OCI-LY1 (cell line): Measurements from ENCODE around the gene RBM38.

Source experiments
- H2AFZ ChIP-seq: fragments of 200-600 bp; sonication (generic), shearing (Covaris generic); 2 replicates; pipeline ENCODE4 v1.6.0; 2014; ENCODE audit warnings: antibody characterized with exemption, mild to moderate bottlenecking, low read length
- H3F3A ChIP-seq: fragments of 200-600 bp; sonication (generic), shearing (Covaris generic); 2 replicates; pipeline ENCODE4 v1.6.0; 2014; ENCODE audit warnings: mild to moderate bottlenecking, antibody characterized with exemption, low read length, moderate library complexity; ENCODE audit not compliant: insufficient read depth
- H3K27ac ChIP-seq: fragments of 200-600 bp; sonication (generic); 2 replicates; pipeline ENCODE4 v1.5.1; 2014; ENCODE audit warnings: low read length, mixed run types, mild to moderate bottlenecking, low read depth; ENCODE audit not compliant: poor library complexity, severe bottlenecking
- H3K27me3 ChIP-seq: fragments of 200-600 bp; sonication (generic); 2 replicates; pipeline ENCODE4 v1.6.0; 2014; ENCODE audit warnings: antibody characterized with exemption, mild to moderate bottlenecking, low read length, moderate library complexity; ENCODE audit not compliant: insufficient read depth
- H3K36me3 ChIP-seq: fragments of 200-600 bp; sonication (generic); 2 replicates; pipeline ENCODE4 v1.6.1; 2014; ENCODE audit warnings: mild to moderate bottlenecking, antibody characterized with exemption, low read length, moderate library complexity, mixed read lengths; ENCODE audit not compliant: insufficient read depth
- H3K4me1 ChIP-seq: fragments of 200-600 bp; sonication (generic); 2 replicates; pipeline ENCODE4 v1.5.1; 2014; ENCODE audit warnings: mild to moderate bottlenecking, low read length, moderate library complexity; ENCODE audit not compliant: insufficient read depth, severe bottlenecking
- H3K4me2 ChIP-seq: fragments of 200-600 bp; sonication (generic), shearing (Covaris generic); 2 replicates; pipeline ENCODE4 v1.6.1; 2014; ENCODE audit warnings: low read length
- H3K4me3 ChIP-seq: fragments of 200-600 bp; sonication (generic); 2 replicates; pipeline ENCODE4 v1.5.1; 2014; ENCODE audit warnings: low read length, low read depth, mild to moderate bottlenecking, mixed read lengths; ENCODE audit not compliant: poor library complexity, severe bottlenecking
- H3K79me2 ChIP-seq: fragments of 200-600 bp; shearing (Covaris generic); 2 replicates; pipeline ENCODE4 v1.6.1; 2016; ENCODE audit warnings: mixed run types, low read length, mixed read lengths; ENCODE audit not compliant: insufficient read depth
- H3K9ac ChIP-seq: fragments of 200-600 bp; sonication (generic), shearing (Covaris generic); 2 replicates; pipeline ENCODE4 v1.6.1; 2014; ENCODE audit warnings: mild to moderate bottlenecking, low read length, mixed read lengths
- H3K9me2 ChIP-seq: fragments of 200-600 bp; sonication (generic), shearing (Covaris generic); 2 replicates; pipeline ENCODE4 v1.6.1; 2014; ENCODE audit warnings: low read depth, mild to moderate bottlenecking, low read length, mixed read lengths
- H3K9me3 ChIP-seq: fragments of 200-600 bp; shearing (Covaris generic); 2 replicates; pipeline ENCODE4 v1.6.1; 2014; ENCODE audit warnings: low read length, mixed read lengths
- H4K20me1 ChIP-seq: fragments of 200-600 bp; sonication (generic), shearing (Covaris generic); 2 replicates; pipeline ENCODE4 v1.6.0; 2016; ENCODE audit warnings: mild to moderate bottlenecking, low read length; ENCODE audit not compliant: insufficient read depth
- EZH2 ChIP-seq: fragments of 200-600 bp; sonication (generic), shearing (Covaris generic); IDR thresholded peaks from 2 replicates; pipeline ENCODE4 v1.8.0; 2017; ENCODE audit warnings: borderline replicate concordance, mixed run types, mild to moderate bottlenecking, antibody characterized with exemption, low read length, moderate library complexity, mixed read lengths
- TF ChIP-seq, protein P1 (sequence below): fragments of 200-600 bp; sonication (generic), shearing (Covaris generic); IDR thresholded peaks from 2 replicates; pipeline ENCODE4 v1.5.1; 2017; ENCODE audit warnings: mild to moderate bottlenecking, antibody characterized with exemption, low read length, moderate library complexity, mixed read lengths

Gene RBM38

DNA sequence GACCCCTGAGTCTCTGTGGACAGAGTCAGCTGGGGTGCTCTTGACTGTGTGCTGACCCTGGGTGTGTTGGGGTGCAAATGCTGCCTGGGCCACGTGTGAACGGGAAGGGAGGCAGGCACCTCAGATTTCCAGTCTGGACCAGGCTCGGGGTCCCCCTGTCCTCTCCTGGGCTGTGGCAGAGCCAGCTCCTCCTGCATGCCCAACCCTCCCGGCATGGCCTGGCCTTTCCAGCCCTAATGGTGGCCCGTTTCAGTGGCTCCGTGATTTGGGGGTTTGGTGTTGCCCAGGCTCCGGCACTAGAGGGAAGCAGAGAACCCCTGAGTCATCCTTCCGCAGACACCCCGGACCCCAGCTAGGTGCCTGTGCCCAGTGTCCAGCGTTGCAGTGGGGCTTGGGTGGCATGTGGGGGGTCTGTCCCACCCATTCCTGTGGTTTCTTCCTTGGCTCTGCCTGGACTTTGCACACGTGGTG lies 9.1 kb downstream of the RBM38 start:
- H3K4me3 ChIP-seq, result peak overlapping the region; percentile 74
- H3F3A ChIP-seq, result peaks cover 14% of the 10 kb centered on the region; the same call in 1 of the 2 replicates
- H4K20me1 ChIP-seq, result no peaks in the 10 kb centered on the region
- H3K27me3 ChIP-seq, result no peaks in the 10 kb centered on the region
- peak overlapping the region; percentile 95 for H3K4me2 ChIP-seq
- H2AFZ ChIP-seq, result no peak overlapping the region
- peaks cover 65% of the 10 kb centered on the region for H3K4me1 ChIP-seq
- peak overlapping the region; percentile 97 for H3K27ac ChIP-seq
- H3K79me2 ChIP-seq, result peaks cover 9% of the 10 kb centered on the region
- H3K9ac ChIP-seq, result peak overlapping the region; percentile 89
- H3K36me3 ChIP-seq, result peaks cover 95% of the 10 kb centered on the region
- TF ChIP-seq, protein P1, sequence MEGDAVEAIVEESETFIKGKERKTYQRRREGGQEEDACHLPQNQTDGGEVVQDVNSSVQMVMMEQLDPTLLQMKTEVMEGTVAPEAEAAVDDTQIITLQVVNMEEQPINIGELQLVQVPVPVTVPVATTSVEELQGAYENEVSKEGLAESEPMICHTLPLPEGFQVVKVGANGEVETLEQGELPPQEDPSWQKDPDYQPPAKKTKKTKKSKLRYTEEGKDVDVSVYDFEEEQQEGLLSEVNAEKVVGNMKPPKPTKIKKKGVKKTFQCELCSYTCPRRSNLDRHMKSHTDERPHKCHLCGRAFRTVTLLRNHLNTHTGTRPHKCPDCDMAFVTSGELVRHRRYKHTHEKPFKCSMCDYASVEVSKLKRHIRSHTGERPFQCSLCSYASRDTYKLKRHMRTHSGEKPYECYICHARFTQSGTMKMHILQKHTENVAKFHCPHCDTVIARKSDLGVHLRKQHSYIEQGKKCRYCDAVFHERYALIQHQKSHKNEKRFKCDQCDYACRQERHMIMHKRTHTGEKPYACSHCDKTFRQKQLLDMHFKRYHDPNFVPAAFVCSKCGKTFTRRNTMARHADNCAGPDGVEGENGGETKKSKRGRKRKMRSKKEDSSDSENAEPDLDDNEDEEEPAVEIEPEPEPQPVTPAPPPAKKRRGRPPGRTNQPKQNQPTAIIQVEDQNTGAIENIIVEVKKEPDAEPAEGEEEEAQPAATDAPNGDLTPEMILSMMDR, result peak; percentile 47
- no peak for TF ChIP-seq EZH2
- H3K9me2 ChIP-seq, result no peaks in the 10 kb centered on the region
- H3K9me3 ChIP-seq, result no peaks in the 10 kb centered on the region

DNA sequence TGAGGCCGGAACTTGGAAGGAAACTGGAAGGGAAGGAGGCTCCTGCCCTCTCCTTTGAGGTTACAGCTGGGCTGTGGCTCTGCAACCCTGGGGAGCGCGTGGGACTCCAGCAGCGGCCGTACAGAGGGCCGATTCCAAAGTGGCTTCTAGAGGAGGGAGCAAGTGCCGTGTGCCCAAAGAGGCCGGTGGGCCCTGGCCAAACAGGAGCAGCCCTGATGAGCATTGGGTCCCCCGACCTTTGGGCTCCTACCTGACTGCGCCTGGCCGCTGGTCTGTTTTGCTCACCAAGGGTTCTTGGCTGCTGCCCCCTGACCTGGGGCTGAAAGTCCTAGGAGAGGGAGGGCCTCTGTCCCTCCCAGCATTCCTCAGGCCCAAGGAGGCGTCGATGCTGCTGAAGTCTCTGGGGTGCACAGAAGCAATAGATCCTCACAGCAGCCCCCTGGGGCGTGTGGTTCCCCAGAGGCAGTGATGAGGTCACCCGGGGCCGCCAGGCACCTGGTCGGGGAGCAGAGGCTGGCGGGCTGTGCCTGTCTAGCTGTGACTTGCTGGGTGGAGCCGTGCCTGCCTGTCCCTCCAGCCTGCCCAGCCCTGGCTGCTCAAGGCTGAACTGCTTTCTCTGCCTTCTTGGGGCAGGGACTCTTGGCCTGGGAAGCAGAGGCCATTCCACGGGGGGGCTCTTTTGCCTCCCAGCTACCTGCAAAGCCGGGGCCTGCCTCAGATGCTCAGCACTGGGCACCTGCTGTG lies 9.8 kb downstream of the RBM38 start:
- Histone ChIP-seq H3K9me2 (no peaks in the 10 kb centered on the region), H3K27me3 (no peaks in the 10 kb centered on the region), H3K9ac (peak overlapping the region; percentile 89; the same call in 1 of the 2 replicates), H3K4me3 (peak overlapping the region; percentile 74), H4K20me1 (no peaks in the 10 kb centered on the region), H3K4me2 (peak overlapping the region; percentile 95), H3K79me2 (peaks cover 9% of the 10 kb centered on the region), H3K27ac (peak overlapping the region; percentile 97), H3F3A (peaks cover 17% of the 10 kb centered on the region; the same call in 1 of the 2 replicates), H3K36me3 (peaks cover 95% of the 10 kb centered on the region), H3K9me3 (no peaks in the 10 kb centered on the region), H2AFZ (no peak overlapping the region), H3K4me1 (peaks cover 57% of the 10 kb centered on the region)
- TF ChIP-seq, protein P1, result no peak
- no peak for TF ChIP-seq EZH2

DNA sequence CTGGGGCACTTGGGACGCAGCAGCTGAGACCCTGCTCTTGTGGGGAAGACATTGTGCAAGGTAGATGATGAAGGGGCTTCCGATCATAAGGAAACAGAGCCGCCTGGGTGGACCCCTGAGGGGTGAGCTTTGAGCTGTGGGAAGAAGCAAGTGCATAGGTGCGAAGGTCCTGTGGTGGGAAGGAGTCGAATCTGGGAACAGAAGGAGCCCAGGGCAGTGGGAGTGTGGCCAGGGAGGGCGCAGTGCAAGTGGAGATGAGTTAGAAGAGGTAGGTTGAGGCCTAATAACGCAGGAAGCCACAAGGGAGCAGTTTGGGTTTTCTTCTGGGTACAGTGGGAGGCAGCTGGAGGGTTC lies 10.3 kb downstream of the RBM38 start:
- peaks cover 9% of the 10 kb centered on the region for H3K79me2 ChIP-seq
- H3K4me3 ChIP-seq, result no peak overlapping the region
- peaks cover 52% of the 10 kb centered on the region for H3K4me1 ChIP-seq
- peaks cover 14% of the 10 kb centered on the region; the same call in 1 of the 2 replicates for H3F3A ChIP-seq
- TF ChIP-seq, protein P1, result no peak
- no peak for TF ChIP-seq EZH2
- peaks cover 95% of the 10 kb centered on the region for H3K36me3 ChIP-seq
- H2AFZ ChIP-seq, result no peak overlapping the region
- H3K4me2 ChIP-seq, result peak overlapping the region; percentile 95; the same call in 1 of the 2 replicates
- no peaks in the 10 kb centered on the region for H3K9me2 ChIP-seq
- no peaks in the 10 kb centered on the region for H3K9me3 ChIP-seq
- no peaks in the 10 kb centered on the region for H3K27me3 ChIP-seq
- H4K20me1 ChIP-seq, result no peaks in the 10 kb centered on the region
- peak overlapping the region; percentile 97 for H3K27ac ChIP-seq
- H3K9ac ChIP-seq, result peak overlapping the region; percentile 29; the same call in 1 of the 2 replicates
